ENCODE results near the gene ASTN2.

The ASTN2 gene

DNA sequence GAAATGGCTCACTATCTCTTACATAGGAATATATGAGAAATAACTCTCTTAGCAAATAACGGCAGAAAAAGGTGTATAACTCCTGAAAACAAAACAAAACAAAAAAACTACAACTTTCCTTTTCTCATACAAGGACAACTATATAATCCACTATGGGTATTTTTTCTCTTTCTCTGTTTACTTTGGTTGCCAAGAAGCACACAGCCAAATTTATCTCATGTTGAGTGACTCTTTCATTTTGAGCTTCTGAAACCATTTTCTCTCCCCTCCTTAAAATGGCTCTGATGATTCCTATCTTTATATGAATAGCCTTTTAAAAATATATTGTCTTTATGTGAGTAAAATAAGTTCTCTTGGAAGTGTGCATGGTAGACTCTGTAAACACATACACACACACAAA lies 599.0 kb downstream of the ASTN2 start:
- H3K9ac ChIP-seq (ENCODE audit: low read length) = no peak overlapping the region
- H3K27ac ChIP-seq (ENCODE audit: low read depth, low read length) = no peak overlapping the region
- no peaks in the 10 kb centered on the region for H3K36me3 ChIP-seq (ENCODE audit: control insufficient read depth, insufficient read depth, low read length)
- no peaks in the 10 kb centered on the region for H3K27me3 ChIP-seq (ENCODE audit: control insufficient read depth, insufficient read depth, low read length)
- H3K4me3 ChIP-seq (ENCODE audit: low read depth, low read length) = no peak overlapping the region
- H3K4me1 ChIP-seq (ENCODE audit: control insufficient read depth, insufficient read depth, low read length) = peaks cover 17% of the 10 kb centered on the region
- H3K9me3 ChIP-seq (ENCODE audit: control insufficient read depth, insufficient read depth, low read depth, low read length) = no peaks in the 10 kb centered on the region

DNA sequence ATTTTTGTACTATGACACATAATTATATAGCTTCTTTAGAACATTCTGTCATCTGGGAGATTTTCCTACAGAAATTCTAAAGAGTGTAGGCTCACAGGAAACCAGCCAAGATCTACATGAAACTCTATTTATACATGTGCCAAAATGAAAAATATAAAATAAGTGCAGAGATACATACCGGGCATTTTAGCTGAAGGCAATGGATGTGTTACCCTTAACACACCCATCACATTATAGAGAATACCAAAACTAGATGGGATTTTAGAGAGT lies 601.9 kb downstream of the ASTN2 start:
- Histone ChIP-seq H3K27ac (ENCODE audit: low read depth, low read length) (no peak overlapping the region), H3K4me3 (ENCODE audit: low read depth, low read length) (no peak overlapping the region), H3K4me1 (ENCODE audit: control insufficient read depth, insufficient read depth, low read length) (peaks cover 13% of the 10 kb centered on the region), H3K27me3 (ENCODE audit: control insufficient read depth, insufficient read depth, low read length) (no peaks in the 10 kb centered on the region), H3K9ac (ENCODE audit: low read length) (no peak overlapping the region), H3K9me3 (ENCODE audit: control insufficient read depth, insufficient read depth, low read depth, low read length) (no peaks in the 10 kb centered on the region), H3K36me3 (ENCODE audit: control insufficient read depth, insufficient read depth, low read length) (no peaks in the 10 kb centered on the region)

DNA sequence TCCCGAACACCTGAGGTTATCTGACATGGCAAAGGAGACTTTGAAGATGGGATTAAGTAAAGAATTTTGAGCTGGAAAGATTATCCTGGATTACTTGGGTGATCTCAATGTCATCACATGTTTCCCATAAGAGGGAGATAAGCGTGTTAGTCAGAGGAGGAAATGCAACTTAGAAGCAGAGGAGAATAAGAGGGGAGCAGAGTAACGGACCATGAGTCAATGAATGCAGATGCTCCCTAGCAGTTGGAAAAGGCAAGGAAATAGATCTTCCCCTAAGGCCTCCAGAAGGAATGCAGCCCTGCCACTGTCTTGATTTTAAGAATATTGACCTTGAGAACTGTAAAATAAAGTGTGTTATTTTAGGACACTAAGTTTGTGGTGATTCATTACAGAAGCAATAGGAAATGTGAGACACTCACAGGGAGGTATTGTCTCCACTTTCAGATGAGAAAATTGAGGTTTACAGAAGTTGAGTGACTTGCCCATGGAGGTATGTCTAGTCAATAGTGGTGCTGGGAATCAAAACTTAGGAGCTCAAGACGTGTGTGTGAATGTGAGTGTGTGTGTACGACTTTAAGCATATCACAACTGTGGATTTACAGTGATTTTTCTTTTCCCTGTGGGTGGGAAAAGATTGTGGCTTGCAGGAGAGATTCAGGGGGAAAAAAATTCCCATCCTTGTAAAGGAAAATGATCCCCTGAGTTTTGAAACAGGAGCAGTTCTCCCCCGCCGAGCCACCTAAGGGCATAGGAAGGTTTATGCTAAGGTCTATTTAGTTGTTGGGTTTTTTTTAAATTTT lies 602.4 kb downstream of the ASTN2 start:
- Histone ChIP-seq H3K4me3 (ENCODE audit: low read depth, low read length) (no peak overlapping the region), H3K36me3 (ENCODE audit: control insufficient read depth, insufficient read depth, low read length) (no peaks in the 10 kb centered on the region), H3K9ac (ENCODE audit: low read length) (no peak overlapping the region), H3K4me1 (ENCODE audit: control insufficient read depth, insufficient read depth, low read length) (0 out of 2 replicates have a peak, but pooled peaks cover 8% of the 10 kb centered on the region), H3K27me3 (ENCODE audit: control insufficient read depth, insufficient read depth, low read length) (no peaks in the 10 kb centered on the region), H3K27ac (ENCODE audit: low read depth, low read length) (no peak overlapping the region), H3K9me3 (ENCODE audit: control insufficient read depth, insufficient read depth, low read depth, low read length) (no peaks in the 10 kb centered on the region)

DNA sequence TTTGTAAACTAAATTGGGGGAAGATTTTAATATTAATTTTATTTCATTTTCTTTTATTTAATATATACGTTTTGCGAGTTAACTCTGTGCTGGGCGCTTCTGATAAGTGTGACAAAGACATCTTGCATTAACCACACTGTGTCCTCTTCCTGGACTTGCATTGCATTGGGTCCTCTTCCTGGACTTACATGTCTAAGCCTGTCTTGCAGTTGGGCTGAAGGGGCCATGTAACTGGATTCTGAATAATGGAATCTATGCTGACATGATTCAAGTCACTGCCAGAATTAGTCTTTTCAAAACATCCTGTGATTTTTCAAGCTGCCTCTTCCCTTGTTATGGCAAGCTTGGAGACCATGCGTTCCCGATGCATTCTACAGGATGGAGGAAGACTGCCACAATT lies 605.2 kb downstream of the ASTN2 start:
- H3K4me3 ChIP-seq (ENCODE audit: low read depth, low read length) = no peak overlapping the region
- no peaks in the 10 kb centered on the region for H3K9me3 ChIP-seq (ENCODE audit: control insufficient read depth, insufficient read depth, low read depth, low read length)
- H3K4me1 ChIP-seq (ENCODE audit: control insufficient read depth, insufficient read depth, low read length) = 0 out of 2 replicates have a peak, but pooled peaks cover 5% of the 10 kb centered on the region
- H3K27me3 ChIP-seq (ENCODE audit: control insufficient read depth, insufficient read depth, low read length) = no peaks in the 10 kb centered on the region
- H3K9ac ChIP-seq (ENCODE audit: low read length) = no peak overlapping the region
- no peak overlapping the region for H3K27ac ChIP-seq (ENCODE audit: low read depth, low read length)
- no peaks in the 10 kb centered on the region for H3K36me3 ChIP-seq (ENCODE audit: control insufficient read depth, insufficient read depth, low read length)

DNA sequence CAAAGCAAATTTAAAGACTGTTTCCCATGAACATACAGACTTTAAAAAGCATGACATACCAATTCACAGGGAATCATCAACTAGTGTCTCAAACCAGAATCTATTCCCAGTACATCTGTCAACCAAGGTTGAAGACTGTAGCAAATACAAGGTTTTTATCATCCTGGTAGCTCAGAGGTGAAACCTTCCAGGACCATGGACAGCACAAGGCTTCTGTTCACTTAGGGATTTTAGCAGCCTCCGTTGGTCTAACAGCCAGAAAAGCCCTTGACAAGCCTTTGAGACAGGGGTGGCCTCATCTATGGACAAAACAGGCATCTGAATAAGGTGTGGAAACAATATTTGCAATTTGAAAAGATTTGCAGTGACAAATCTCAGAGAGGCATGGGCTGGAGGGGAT lies 608.8 kb downstream of the ASTN2 start:
- no peak overlapping the region for H3K27ac ChIP-seq (ENCODE audit: low read depth, low read length)
- H3K9ac ChIP-seq (ENCODE audit: low read length) = no peak overlapping the region
- no peaks in the 10 kb centered on the region for H3K9me3 ChIP-seq (ENCODE audit: control insufficient read depth, insufficient read depth, low read depth, low read length)

DNA sequence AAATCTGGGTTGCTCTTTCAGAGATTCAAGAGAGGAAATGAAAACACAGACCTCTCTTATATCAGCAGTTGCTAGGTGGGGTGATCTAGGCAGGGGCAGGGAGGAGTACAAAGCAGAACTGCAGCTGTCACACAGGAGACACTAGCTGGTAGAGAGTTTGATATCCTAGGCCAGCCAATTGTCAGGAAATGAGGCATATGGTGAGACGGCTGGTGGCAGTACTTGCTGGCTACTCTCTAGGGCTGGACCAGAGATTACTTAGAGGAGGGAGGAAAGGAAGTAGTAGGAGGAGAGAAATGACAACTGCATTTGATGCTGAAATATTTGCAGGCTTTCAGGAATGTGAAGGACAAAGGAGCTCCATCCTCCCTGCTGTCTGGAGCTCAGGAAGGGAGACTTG lies 614.0 kb downstream of the ASTN2 start:
- Histone ChIP-seq H3K9me3 (ENCODE audit: control insufficient read depth, insufficient read depth, low read depth, low read length) (no peaks in the 10 kb centered on the region), H3K27ac (ENCODE audit: low read depth, low read length) (no peak overlapping the region), H3K9ac (ENCODE audit: low read length) (no peak overlapping the region), H3K36me3 (ENCODE audit: control insufficient read depth, insufficient read depth, low read length) (no peaks in the 10 kb centered on the region), H3K27me3 (ENCODE audit: control insufficient read depth, insufficient read depth, low read length) (no peaks in the 10 kb centered on the region), H3K4me3 (ENCODE audit: low read depth, low read length) (no peak overlapping the region), H3K4me1 (ENCODE audit: control insufficient read depth, insufficient read depth, low read length) (peaks cover 16% of the 10 kb centered on the region)

More for the DNA sequence above, 608.8 kb downstream of the ASTN2 start:
- Histone ChIP-seq H3K4me3 (ENCODE audit: low read depth, low read length) (no peak overlapping the region), H3K36me3 (ENCODE audit: control insufficient read depth, insufficient read depth, low read length) (no peaks in the 10 kb centered on the region), H3K4me1 (ENCODE audit: control insufficient read depth, insufficient read depth, low read length) (peaks cover 3% of the 10 kb centered on the region), H3K27me3 (ENCODE audit: control insufficient read depth, insufficient read depth, low read length) (no peaks in the 10 kb centered on the region)

DNA sequence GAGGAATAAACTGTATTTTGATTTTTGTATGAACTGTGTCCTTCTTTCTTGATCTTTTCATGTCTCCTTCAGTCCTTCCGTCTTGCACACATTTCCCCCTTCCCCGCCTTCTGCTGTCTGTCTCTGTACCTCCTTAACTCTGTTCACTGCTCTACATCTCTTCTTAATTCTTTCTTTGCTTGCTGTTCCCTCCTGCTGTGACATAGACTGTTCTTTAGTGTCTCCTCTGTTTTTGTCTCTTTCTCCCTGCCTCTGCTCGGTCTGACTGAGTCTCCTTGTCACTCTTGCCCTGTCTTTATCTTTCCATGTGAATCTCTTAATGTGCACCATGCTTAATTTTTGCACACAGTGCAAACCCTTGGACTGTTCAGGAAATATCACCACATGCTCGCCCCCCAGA lies 614.8 kb downstream of the ASTN2 start:
- no peak overlapping the region for H3K9ac ChIP-seq (ENCODE audit: low read length)
- peaks cover 16% of the 10 kb centered on the region for H3K4me1 ChIP-seq (ENCODE audit: control insufficient read depth, insufficient read depth, low read length)
- H3K9me3 ChIP-seq (ENCODE audit: control insufficient read depth, insufficient read depth, low read depth, low read length) = no peaks in the 10 kb centered on the region
- H3K36me3 ChIP-seq (ENCODE audit: control insufficient read depth, insufficient read depth, low read length) = no peaks in the 10 kb centered on the region
- no peaks in the 10 kb centered on the region for H3K27me3 ChIP-seq (ENCODE audit: control insufficient read depth, insufficient read depth, low read length)
- H3K4me3 ChIP-seq (ENCODE audit: low read depth, low read length) = no peak overlapping the region
- no peak overlapping the region for H3K27ac ChIP-seq (ENCODE audit: low read depth, low read length)

DNA sequence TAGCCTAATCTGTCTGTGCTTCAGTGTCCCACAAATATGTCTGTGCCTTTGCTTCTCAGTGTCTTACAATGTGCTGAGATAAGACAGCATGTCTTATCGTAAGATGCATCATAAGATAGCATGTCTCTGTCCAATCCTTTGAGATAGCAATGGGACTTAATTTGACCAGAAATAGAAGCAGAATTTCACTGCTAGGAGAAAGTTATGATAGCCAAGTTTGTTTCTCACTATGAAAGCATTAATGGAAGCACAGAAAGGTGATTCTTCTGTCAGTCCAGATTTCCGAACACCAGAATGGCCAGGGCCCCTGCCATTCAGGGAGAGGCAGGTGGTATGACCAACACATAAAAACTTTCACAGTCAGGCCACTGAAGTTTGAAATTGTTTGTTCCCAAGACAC lies 616.3 kb downstream of the ASTN2 start:
- Histone ChIP-seq H3K4me3 (ENCODE audit: low read depth, low read length) (no peak overlapping the region), H3K27ac (ENCODE audit: low read depth, low read length) (no peak overlapping the region), H3K36me3 (ENCODE audit: control insufficient read depth, insufficient read depth, low read length) (no peaks in the 10 kb centered on the region), H3K9me3 (ENCODE audit: control insufficient read depth, insufficient read depth, low read depth, low read length) (no peaks in the 10 kb centered on the region), H3K9ac (ENCODE audit: low read length) (no peak overlapping the region), H3K4me1 (ENCODE audit: control insufficient read depth, insufficient read depth, low read length) (peaks cover 16% of the 10 kb centered on the region), H3K27me3 (ENCODE audit: control insufficient read depth, insufficient read depth, low read length) (no peaks in the 10 kb centered on the region)

DNA sequence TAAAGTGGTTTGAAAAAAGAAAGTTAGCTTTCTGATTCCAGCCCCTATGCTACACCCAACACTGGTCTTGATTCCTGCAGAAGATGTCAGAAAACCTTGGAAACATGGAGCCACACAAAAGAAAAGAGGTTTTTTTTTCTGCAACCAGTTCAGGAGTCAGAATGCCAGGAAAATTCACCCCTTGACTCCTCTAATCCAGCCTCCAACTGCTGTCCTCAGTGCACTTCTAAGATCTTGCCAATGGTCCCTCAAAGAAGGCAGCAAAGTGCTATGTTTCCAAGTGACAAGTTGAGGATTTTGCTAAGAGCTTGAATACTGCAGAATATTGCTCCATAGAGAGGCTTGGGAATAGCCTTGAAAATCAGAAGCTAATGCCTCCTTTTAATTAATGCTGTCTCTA lies 617.6 kb downstream of the ASTN2 start:
- H3K27ac ChIP-seq (ENCODE audit: low read depth, low read length) = no peak overlapping the region
- peaks cover 16% of the 10 kb centered on the region for H3K4me1 ChIP-seq (ENCODE audit: control insufficient read depth, insufficient read depth, low read length)
- H3K27me3 ChIP-seq (ENCODE audit: control insufficient read depth, insufficient read depth, low read length) = no peaks in the 10 kb centered on the region
- H3K9me3 ChIP-seq (ENCODE audit: control insufficient read depth, insufficient read depth, low read depth, low read length) = no peaks in the 10 kb centered on the region
- no peak overlapping the region for H3K9ac ChIP-seq (ENCODE audit: low read length)
- H3K4me3 ChIP-seq (ENCODE audit: low read depth, low read length) = no peak overlapping the region
- H3K36me3 ChIP-seq (ENCODE audit: control insufficient read depth, insufficient read depth, low read length) = no peaks in the 10 kb centered on the region

DNA sequence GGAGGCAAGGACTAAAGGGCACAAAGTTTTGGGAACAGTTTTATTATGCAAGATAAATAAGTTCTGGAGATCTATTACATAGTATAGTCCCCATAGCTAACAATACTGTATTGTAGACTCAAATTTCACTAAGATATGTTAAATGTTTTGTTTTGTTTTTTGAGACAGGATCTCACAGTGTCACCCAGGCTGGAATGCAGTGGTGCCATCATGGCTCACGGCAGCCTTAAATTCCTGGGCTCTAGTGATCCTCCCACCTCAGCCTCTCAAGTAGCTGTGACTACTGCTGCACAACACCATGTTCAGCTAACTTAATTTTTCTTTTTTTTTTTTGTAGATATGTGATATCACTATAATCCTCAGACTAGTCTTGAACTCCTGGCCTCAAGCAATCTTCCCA lies 618.2 kb downstream of the ASTN2 start:
- no peak overlapping the region for H3K9ac ChIP-seq (ENCODE audit: low read length)
- H3K27me3 ChIP-seq (ENCODE audit: control insufficient read depth, insufficient read depth, low read length) = no peaks in the 10 kb centered on the region
- no peak overlapping the region for H3K27ac ChIP-seq (ENCODE audit: low read depth, low read length)
- no peaks in the 10 kb centered on the region for H3K9me3 ChIP-seq (ENCODE audit: control insufficient read depth, insufficient read depth, low read depth, low read length)
- no peaks in the 10 kb centered on the region for H3K36me3 ChIP-seq (ENCODE audit: control insufficient read depth, insufficient read depth, low read length)
- H3K4me3 ChIP-seq (ENCODE audit: low read depth, low read length) = no peak overlapping the region
- peaks cover 18% of the 10 kb centered on the region for H3K4me1 ChIP-seq (ENCODE audit: control insufficient read depth, insufficient read depth, low read length)

DNA sequence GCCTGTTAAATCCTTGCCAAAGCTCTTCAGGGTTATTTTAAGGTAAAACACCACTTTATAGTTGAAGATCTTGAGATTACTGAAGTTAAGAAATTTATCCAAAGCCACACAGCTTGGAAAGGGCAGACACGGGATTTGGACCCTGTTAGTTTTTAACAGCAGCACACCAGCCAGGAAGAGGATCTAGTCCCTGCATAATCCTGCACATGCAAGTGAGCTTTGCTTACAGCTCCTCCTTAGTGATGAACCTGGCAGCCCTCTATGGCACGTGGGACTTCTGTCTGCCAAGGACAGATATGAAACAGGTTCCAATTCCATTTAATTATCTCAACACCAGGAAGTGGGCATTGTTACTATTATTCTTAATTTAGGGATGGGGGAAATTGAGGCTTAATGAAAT lies 619.0 kb downstream of the ASTN2 start:
- Histone ChIP-seq H3K9ac (ENCODE audit: low read length) (no peak overlapping the region), H3K4me1 (ENCODE audit: control insufficient read depth, insufficient read depth, low read length) (peaks cover 16% of the 10 kb centered on the region), H3K36me3 (ENCODE audit: control insufficient read depth, insufficient read depth, low read length) (no peaks in the 10 kb centered on the region), H3K4me3 (ENCODE audit: low read depth, low read length) (no peak overlapping the region), H3K27ac (ENCODE audit: low read depth, low read length) (no peak overlapping the region), H3K9me3 (ENCODE audit: control insufficient read depth, insufficient read depth, low read depth, low read length) (no peaks in the 10 kb centered on the region), H3K27me3 (ENCODE audit: control insufficient read depth, insufficient read depth, low read length) (no peaks in the 10 kb centered on the region)

DNA sequence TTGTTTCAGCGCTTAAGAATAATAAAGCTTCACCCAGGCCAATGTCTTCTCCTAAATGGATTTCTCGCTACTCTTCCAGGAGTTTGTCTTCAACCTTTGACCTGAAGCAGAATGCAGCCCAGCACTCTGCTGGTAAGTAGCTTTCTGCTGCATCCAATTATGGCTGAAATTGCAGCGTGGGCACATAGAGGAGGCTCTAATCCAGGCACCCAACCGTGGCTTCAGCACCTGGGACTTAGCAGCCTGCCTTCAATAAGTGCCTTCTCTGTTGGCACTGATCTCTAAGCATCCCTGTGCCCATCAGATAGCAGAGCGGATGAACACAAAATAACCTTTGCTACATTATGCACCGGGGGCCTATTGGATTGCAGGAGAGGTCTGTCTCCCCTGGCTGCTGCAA lies 622.6 kb downstream of the ASTN2 start:
- no peak overlapping the region for H3K4me3 ChIP-seq (ENCODE audit: low read depth, low read length)
- no peaks in the 10 kb centered on the region for H3K9me3 ChIP-seq (ENCODE audit: control insufficient read depth, insufficient read depth, low read depth, low read length)
- peaks cover 14% of the 10 kb centered on the region for H3K4me1 ChIP-seq (ENCODE audit: control insufficient read depth, insufficient read depth, low read length)
- H3K36me3 ChIP-seq (ENCODE audit: control insufficient read depth, insufficient read depth, low read length) = no peaks in the 10 kb centered on the region
- no peak overlapping the region for H3K9ac ChIP-seq (ENCODE audit: low read length)
- no peaks in the 10 kb centered on the region for H3K27me3 ChIP-seq (ENCODE audit: control insufficient read depth, insufficient read depth, low read length)
- no peak overlapping the region for H3K27ac ChIP-seq (ENCODE audit: low read depth, low read length)

Data from HUES6 (cell line).